Esophagus muscularis mucosa (tissue), 3 donors: ENCODE data around the gene TMEM131L.

ENCODE experiments used
- CTCF ChIP-seq, 3 experiments: fragments of 200-600 bp in 2 of 3; fragments of 450-650 bp in 1 of 3; sonication (generic) in 2 of 3; IDR thresholded peaks; one replicate each; pipeline ENCODE4 v1.5.1; 2017 to 2019; ENCODE audit warnings: antibody characterized with exemption in 3 of 3, mild to moderate bottlenecking in 2 of 3, moderate library complexity in 1 of 3
- POLR2A ChIP-seq: fragments of 450-650 bp; IDR thresholded peaks from one replicate; pipeline ENCODE4 v1.6.1; 2017; ENCODE audit warnings: antibody characterized with exemption, moderate library complexity, mild to moderate bottlenecking, low read depth
- POLR2AphosphoS5 ChIP-seq, 2 donors: sonication (generic); formaldehyde crosslinking; IDR thresholded peaks; one replicate each; pipeline ENCODE4 v1.6.1; 2017; ENCODE audit warnings: antibody characterized with exemption in 2 of 2

GRCh38 chr4:153629776-153630175, 163.6 kb downstream of the TMEM131L start:
- no peak for TF ChIP-seq CTCF (IDR thresholded peaks at IDR 0.05)
- TF ChIP-seq POLR2A, result no peak
- no peak for TF ChIP-seq POLR2AphosphoS5 (IDR thresholded peaks at IDR 0.05)
